MM.1S (cell line): ENCODE results near the gene DAB2IP.

Experiments
- EZH2 ChIP-seq: fragments of 300-600 bp; sonication (generic); optimal IDR thresholded peaks from 2 replicates; pipeline ENCODE3; 2017; ENCODE audit warnings: low read depth, mild to moderate bottlenecking, antibody characterized with exemption, low read length, mixed read lengths
- EZH2phosphoT487 ChIP-seq: fragments of 300-600 bp; sonication (generic); IDR thresholded peaks from 2 replicates; pipeline ENCODE4 v1.6.1; 2018; ENCODE audit warnings: antibody characterized with exemption, low read length
- TF ChIP-seq, protein P1 (sequence below): fragments of 300-600 bp; sonication (generic); IDR thresholded peaks from 2 replicates; pipeline ENCODE4 v1.5.1; 2016; ENCODE audit warnings: antibody characterized with exemption, low read length, mixed read lengths

DNA sequence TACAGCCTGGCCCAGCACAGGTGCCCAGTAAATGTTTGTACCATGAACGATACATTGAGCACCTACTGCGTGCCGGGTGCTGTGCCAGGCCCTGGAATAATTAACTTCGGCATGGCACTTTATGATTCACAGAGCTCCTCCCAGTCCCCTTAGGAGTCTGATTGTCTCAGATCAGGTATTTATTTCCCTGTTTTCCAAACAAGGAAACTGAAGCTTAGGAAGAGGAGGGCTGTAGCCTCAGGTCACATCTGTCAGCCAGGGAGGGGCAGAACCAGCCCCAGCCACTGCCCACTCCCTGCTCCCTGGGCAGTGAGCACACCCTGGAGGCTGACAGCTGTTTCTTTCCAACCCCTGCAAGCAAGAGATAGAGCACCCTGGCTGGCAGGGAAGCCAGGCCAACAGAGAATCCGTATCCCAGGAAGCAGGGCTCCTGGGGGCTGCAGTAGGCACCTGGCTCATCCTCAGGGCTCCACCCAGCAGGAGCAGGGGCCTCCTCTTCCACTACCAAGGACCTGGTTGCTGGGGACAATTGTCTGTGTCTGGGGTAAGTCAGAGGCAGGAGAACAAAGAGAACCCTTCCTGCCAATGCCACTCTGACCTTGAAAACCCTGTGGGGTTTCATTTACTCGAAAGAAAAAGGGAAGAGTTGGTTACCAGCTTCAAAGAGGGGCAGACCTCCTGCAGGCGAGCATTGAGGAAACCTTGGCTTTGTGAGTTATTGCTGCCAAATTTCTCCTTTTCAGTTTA is 69.0 kb downstream of the DAB2IP start:
- TF ChIP-seq, protein P1, sequence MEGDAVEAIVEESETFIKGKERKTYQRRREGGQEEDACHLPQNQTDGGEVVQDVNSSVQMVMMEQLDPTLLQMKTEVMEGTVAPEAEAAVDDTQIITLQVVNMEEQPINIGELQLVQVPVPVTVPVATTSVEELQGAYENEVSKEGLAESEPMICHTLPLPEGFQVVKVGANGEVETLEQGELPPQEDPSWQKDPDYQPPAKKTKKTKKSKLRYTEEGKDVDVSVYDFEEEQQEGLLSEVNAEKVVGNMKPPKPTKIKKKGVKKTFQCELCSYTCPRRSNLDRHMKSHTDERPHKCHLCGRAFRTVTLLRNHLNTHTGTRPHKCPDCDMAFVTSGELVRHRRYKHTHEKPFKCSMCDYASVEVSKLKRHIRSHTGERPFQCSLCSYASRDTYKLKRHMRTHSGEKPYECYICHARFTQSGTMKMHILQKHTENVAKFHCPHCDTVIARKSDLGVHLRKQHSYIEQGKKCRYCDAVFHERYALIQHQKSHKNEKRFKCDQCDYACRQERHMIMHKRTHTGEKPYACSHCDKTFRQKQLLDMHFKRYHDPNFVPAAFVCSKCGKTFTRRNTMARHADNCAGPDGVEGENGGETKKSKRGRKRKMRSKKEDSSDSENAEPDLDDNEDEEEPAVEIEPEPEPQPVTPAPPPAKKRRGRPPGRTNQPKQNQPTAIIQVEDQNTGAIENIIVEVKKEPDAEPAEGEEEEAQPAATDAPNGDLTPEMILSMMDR: no peak
- no peak for TF ChIP-seq EZH2
- no peak for TF ChIP-seq EZH2phosphoT487
